ENCODE results near the gene CTDSP1.

The CTDSP1 gene

GRCh38 chr2:218427741-218428140, 28.1 kb downstream of the CTDSP1 start:
- no peak for DNase-seq

- DNase-seq = no peak
Observed at GRCh38 chr2:218428846-218429558, 29.3 kb downstream of the CTDSP1 start.

- DNase-seq = no peak
Observed at GRCh38 chr2:218429911-218430692, 30.4 kb downstream of the CTDSP1 start.

GRCh38 chr2:218430721-218431120, 31.1 kb downstream of the CTDSP1 start:
- DNase-seq = no peak

DNA sequence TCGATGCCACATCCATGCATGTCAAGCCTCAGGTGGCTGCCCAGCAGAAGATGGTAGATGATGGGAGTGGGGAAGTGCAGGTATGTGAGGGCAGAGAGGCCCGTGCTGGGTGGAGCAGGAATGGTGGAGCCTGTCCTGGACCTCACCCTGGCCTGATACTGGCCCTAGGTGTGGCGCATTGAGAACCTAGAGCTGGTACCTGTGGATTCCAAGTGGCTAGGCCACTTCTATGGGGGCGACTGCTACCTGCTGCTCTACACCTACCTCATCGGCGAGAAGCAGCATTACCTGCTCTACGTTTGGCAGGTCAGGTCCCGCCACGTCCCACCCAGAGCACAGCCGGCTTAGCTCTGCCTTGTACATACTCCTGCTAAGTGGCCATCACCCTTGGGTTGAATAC, 32.2 kb downstream of the CTDSP1 start:
- DNase-seq = no peak

DNA sequence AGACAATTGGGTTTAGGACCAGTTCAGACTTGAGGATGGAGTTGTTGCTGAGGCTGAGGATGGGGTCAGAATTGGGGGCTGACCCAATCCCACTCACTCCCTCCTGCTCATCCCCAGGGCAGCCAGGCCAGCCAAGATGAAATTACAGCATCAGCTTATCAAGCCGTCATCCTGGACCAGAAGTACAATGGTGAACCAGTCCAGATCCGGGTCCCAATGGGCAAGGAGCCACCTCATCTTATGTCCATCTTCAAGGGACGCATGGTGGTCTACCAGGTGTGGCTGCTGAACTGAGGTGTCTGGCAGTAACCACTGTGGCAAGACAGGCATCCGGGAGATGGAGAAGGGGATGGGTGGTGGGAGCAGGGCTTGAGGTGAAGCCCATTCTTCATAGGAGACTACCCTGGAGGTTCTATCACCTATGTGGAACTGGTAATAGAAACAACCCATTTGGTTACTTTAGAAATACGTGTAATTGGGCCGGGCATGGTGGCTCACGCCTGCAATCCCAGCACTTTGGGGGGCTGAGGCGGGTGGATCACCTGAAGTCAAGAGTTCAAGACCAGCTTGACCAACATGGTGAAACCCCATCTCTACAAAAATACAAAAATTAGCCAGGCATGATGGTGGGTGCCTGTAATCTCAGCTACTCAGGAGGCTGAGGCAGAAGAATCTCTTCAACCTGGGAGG, 33.2 kb downstream of the CTDSP1 start:
- DNase-seq = no peak

DNA sequence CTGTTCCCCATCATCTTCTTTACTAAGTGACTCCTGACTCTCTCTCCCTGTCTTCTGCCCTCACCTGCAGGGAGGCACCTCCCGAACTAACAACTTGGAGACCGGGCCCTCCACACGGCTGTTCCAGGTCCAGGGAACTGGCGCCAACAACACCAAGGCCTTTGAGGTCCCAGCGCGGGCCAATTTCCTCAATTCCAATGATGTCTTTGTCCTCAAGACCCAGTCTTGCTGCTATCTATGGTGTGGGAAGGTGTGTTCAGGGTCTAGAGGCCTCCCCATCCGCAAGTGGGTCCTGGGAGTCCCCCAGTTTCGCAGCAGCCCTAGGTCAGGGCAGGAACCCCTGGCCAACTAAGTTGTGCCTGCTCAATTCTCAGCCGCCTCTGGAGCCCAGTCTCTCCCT, 34.8 kb downstream of the CTDSP1 start:
- no peak for DNase-seq

GRCh38 chr2:218435003-218435982, 35.6 kb downstream of the CTDSP1 start:
- no peak for DNase-seq

- DNase-seq = no peak
Observed at GRCh38 chr2:218436992-218437391, 37.3 kb downstream of the CTDSP1 start.

GRCh38 chr2:218437969-218438368, 38.3 kb downstream of the CTDSP1 start:
- DNase-seq = no peak

DNA sequence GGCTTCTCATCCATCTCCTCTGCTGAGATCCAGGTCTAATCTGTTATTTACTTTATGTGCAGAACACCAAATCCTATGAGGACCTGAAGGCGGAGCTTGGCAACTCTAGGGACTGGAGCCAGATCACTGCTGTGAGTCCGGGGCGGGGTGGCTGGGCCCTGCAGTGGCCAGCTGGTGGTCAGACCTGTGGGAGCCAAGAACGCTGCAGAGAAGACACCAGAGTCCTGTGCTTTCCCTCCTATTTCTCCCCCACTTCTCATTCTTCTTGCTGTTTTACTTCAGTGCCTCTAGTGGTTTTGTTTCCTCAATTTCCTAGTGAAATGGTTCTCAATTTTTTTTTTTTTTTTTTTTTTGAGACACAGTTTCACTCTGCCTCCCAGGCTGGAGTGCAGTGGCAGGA, 38.9 kb downstream of the CTDSP1 start:
- no peak for DNase-seq

DNA sequence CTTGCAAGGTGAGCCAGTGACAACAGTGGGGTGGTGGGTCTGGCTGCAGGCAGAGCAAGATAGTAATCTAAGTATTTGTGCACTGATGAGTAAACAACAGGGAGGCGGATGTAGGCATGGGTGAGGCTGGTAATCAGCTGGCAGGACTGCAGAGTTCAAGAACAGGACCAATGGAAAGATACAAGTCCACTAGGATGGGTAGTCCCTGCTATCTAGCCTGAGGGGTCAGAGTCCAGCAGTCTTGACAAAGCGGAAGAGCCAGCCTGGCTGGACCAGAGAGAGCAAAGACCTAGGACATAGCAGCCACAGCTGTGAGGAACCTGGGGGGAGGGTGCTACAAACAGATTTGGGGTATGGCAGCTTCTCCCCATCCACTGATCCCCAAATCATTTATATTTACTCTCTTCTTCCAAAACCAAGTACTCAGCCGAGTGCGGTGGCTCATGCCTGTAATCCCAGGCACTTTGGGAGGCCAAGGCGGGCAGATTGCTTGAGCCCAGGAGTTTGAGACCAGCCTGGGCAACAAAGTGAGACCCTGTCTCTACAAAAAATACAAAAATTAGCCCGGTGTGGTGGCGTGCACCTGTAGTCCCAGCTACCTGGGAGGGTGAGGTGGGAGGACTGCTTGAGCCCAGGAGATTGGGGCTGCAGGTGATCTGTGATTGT, 45.2 kb downstream of the CTDSP1 start:
- DNase-seq = no peak

- DNase-seq = no peak
Observed at GRCh38 chr2:218445602-218446001, 45.9 kb downstream of the CTDSP1 start.

DNA sequence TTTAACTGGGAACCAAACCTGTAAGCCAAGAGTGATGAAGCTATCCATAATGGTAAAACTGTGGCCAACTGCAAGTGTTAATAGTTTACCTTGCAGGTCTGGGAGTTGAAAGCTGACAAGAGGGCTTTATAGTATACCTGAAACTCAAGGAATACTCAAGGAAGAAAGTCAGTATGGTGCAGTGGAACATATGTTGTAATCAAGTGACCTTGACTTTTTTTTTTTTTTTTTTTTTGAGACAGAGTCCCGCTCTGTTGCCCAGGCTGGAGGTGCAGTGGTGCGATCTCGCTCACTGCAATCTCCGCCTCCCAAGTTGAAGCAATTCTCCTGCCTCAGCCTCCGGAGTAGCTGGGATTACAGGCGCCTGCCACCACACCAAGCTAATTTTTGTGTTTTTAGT, 46.9 kb downstream of the CTDSP1 start:
- no peak for DNase-seq

GRCh38 chr2:218447072-218447471, 47.4 kb downstream of the CTDSP1 start:
- DNase-seq = no peak

DNA sequence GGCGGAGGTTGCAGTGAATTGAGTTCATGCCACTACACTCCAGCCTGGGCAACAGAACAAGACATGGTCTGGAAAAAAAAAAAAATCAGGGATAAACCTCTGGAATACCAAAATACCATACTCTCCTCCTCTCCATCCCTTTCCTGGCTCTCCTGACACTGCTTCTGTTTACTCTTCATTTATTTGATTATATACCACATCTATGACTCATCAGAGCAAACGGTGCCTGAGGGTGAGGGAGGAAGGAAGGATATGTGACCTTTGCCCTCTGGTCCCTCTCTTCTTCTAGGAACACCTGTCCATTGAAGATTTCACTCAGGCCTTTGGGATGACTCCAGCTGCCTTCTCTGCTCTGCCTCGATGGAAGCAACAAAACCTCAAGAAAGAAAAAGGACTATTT, 49.3 kb downstream of the CTDSP1 start:
- DNase-seq = no peak

DNA sequence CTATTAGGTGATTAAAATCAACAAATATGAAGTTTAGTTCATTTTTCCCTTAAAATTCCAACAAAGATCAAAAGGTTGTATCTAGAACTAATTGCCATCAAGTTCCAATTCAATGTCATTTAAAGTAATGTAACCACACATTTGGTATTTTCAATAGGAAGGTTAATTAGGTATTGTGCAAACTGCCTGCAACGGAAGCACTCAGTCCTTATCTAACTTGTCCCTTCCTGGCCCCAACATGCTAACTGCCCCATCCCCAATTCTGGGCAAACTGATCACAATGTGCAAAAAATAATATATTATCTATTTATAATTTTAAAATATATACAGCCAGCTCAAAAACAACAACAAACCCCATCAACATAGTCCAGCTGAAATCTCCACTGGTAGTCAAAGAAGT, 52.4 kb downstream of the CTDSP1 start:
- DNase-seq = no peak

All from midbrain (tissue), 1 donor.